ENCODE measurements around the gene CD247.

GRCh38 chr1:167474191-167474641 is 44.1 kb downstream of the CD247 start:
- no peak for TF ChIP-seq EZH2 (IDR thresholded peaks at IDR 0.05; ENCODE audit: insufficient read depth, poor library complexity, severe bottlenecking)
- TF ChIP-seq EZH2phosphoT487 (IDR thresholded peaks at IDR 0.05; ENCODE audit: insufficient read depth, low read depth): no peak

Measured in GM23248 (cell line).